Esophagus squamous epithelium (tissue), 4 donors: ENCODE measurements around the gene DNTTIP2.

Experiments used
- POLR2A ChIP-seq, 4 donors: fragments of 450-650 bp; IDR thresholded peaks; one replicate each; pipeline ENCODE4 v1.6.1; 2017; ENCODE audit warnings: antibody characterized with exemption in 4 of 4, mild to moderate bottlenecking in 4 of 4, moderate library complexity in 3 of 4
- TF ChIP-seq, protein P1 (sequence below), 6 experiments: fragments of 450-650 bp in 4 of 6; fragments of 200-600 bp in 2 of 6; sonication (generic) in 2 of 6; IDR thresholded peaks; one replicate each; pipeline ENCODE4 v1.5.1; 2016 to 2019; ENCODE audit warnings: antibody characterized with exemption in 6 of 6, mild to moderate bottlenecking in 4 of 6, moderate library complexity in 4 of 6

- TF ChIP-seq, protein P1, sequence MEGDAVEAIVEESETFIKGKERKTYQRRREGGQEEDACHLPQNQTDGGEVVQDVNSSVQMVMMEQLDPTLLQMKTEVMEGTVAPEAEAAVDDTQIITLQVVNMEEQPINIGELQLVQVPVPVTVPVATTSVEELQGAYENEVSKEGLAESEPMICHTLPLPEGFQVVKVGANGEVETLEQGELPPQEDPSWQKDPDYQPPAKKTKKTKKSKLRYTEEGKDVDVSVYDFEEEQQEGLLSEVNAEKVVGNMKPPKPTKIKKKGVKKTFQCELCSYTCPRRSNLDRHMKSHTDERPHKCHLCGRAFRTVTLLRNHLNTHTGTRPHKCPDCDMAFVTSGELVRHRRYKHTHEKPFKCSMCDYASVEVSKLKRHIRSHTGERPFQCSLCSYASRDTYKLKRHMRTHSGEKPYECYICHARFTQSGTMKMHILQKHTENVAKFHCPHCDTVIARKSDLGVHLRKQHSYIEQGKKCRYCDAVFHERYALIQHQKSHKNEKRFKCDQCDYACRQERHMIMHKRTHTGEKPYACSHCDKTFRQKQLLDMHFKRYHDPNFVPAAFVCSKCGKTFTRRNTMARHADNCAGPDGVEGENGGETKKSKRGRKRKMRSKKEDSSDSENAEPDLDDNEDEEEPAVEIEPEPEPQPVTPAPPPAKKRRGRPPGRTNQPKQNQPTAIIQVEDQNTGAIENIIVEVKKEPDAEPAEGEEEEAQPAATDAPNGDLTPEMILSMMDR (IDR thresholded peaks at IDR 0.05): no peak
- TF ChIP-seq POLR2A (IDR thresholded peaks at IDR 0.05): no peak
Measured at GRCh38 chr1:93845538-93846205, 33.3 kb downstream of the DNTTIP2 start.
